GM12878 (cell line): ENCODE data around the gene NOL7. TPM values are rescaled to one million over a fixed set of nuclear protein-coding genes. Genes with fewer than 3 reads are reported as not detected.

Source experiments
- ATAC-seq: fragments of 200-7000 bp; cut with Tn5 transposase; 3 replicates; pipeline ENCODE4 v1.9.1; 2020; ENCODE audit warnings: mild to moderate bottlenecking, moderate library complexity
- BruUV-seq: library from RNA; stranded (reverse); fragments of 400-500 nt; replicated peaks from 2 replicates; lab custom pipeline; 2021; lab: Mats Ljungman, UMichigan
- CTCF ChIA-PET: fragments of 300-600 bp; sonication (Branson Sonifier 250); formaldehyde crosslinking; extraction: SDS; loops from one replicate; lab custom pipeline; 2021; ENCODE audit warnings: inconsistent platforms; lab: Yijun Ruan, JAX
- POLR2A ChIA-PET: fragments of 350-600 bp; formaldehyde crosslinking; extraction: SDS; loops from one replicate; lab custom pipeline; 2021; ENCODE audit warnings: inconsistent platforms; lab: Charles Lee
- RAD21 ChIA-PET: fragments of 300-600 bp; sonication (Branson Sonifier 250); formaldehyde crosslinking; loops from one replicate; lab custom pipeline; 2023; ENCODE audit warnings: antibody characterized with exemption; ENCODE audit not compliant: unreplicated experiment; lab: Charles Lee
- SMC1A ChIA-PET: fragments of 300-600 bp; sonication (Branson Sonifier 250); formaldehyde crosslinking; loops from one replicate; lab custom pipeline; 2023; ENCODE audit not compliant: unreplicated experiment, uncharacterized antibody; lab: Charles Lee
- DNase-seq: peaks from one replicate; pipeline ENCODE4 v3.0.0-alpha.2; 2011; ENCODE audit warnings: low read depth, low spot score
- FAIRE-seq: peaks from 3 replicates; lab custom pipeline; 2011; peaks lifted over from hg19 to GRCh38; lab: Jason Lieb, UNC
- H2AFZ ChIP-seq: 2 replicates; pipeline ENCODE4 v1.6.0; 2011; ENCODE audit warnings: low read depth, low read length, control low read depth; ENCODE audit not compliant: control insufficient read depth
- H3K27ac ChIP-seq: 2 replicates; pipeline ENCODE4 v1.5.1; 2011; ENCODE audit warnings: control low read depth; ENCODE audit not compliant: control insufficient read depth, insufficient read depth
- H3K27me3 ChIP-seq, 2 experiments: replicated peaks in 1 of 2; 2 replicates each; pipeline versions ENCODE4 v1.6.0 to v1.6.1; 2011; ENCODE audit warnings: low read length in 1 of 2; ENCODE audit not compliant: control insufficient read depth in 2 of 2, insufficient read depth in 2 of 2
- H3K36me3 ChIP-seq, 2 experiments: 2 replicates each; pipeline ENCODE4 v1.5.1; 2011; ENCODE audit warnings: low read length in 1 of 2; ENCODE audit not compliant: control insufficient read depth in 2 of 2, insufficient read depth in 2 of 2
- H3K4me1 ChIP-seq: 2 replicates; pipeline ENCODE4 v1.6.1; 2011; ENCODE audit warnings: mild to moderate bottlenecking, low read length, moderate library complexity, mixed read lengths; ENCODE audit not compliant: control insufficient read depth, insufficient read depth
- H3K4me2 ChIP-seq: 2 replicates; pipeline ENCODE4 v1.6.0; 2011; ENCODE audit warnings: control low read depth; ENCODE audit not compliant: control insufficient read depth, insufficient read depth
- H3K4me3 ChIP-seq: fragments of 200-600 bp; sonication (generic); 2 replicates; pipeline ENCODE4 v1.5.1; 2016
- H3K79me2 ChIP-seq: 2 replicates; pipeline ENCODE4 v1.6.0; 2011; ENCODE audit warnings: low read length; ENCODE audit not compliant: control insufficient read depth, insufficient read depth
- H3K9ac ChIP-seq: 2 replicates; pipeline ENCODE4 v1.8.0; 2011; ENCODE audit warnings: low read length, control low read depth, mixed read lengths; ENCODE audit not compliant: control insufficient read depth, insufficient read depth
- H3K9me3 ChIP-seq: replicated peaks from 3 replicates; pipeline ENCODE4 v1.5.1; 2011; ENCODE audit warnings: mild to moderate bottlenecking, low read length; ENCODE audit not compliant: control insufficient read depth, insufficient read depth
- H4K20me1 ChIP-seq: 2 replicates; pipeline ENCODE4 v1.6.0; 2011; ENCODE audit not compliant: control insufficient read depth, insufficient read depth
- BCLAF1 ChIP-seq: fragments of 450-650 bp; IDR thresholded peaks from 2 replicates; pipeline ENCODE4 v1.6.1; 2017; ENCODE audit warnings: antibody characterized with exemption, mild to moderate bottlenecking, moderate library complexity
- CBFB ChIP-seq: IDR thresholded peaks from 2 replicates; pipeline ENCODE4 v1.6.1; 2016; ENCODE audit warnings: antibody characterized with exemption, low read depth
- CEBPB ChIP-seq, 2 experiments: fragments of 150-350 bp in 1 of 2; IDR thresholded peaks; 2 replicates each; pipeline ENCODE4 v1.6.1; 2012 to 2014; ENCODE audit warnings: low read depth in 2 of 2, low read length in 2 of 2, borderline replicate concordance in 1 of 2, inconsistent platforms in 1 of 2
- CEBPZ ChIP-seq: fragments of 150-350 bp; IDR thresholded peaks from 2 replicates; pipeline ENCODE4 v1.6.1; 2016; ENCODE audit warnings: low read depth, low read length
- PAX8 ChIP-seq: fragments of 450-650 bp; IDR thresholded peaks from 2 replicates; pipeline ENCODE4 v1.6.1; 2017; ENCODE audit warnings: mild to moderate bottlenecking, moderate library complexity
- POLR2AphosphoS5 ChIP-seq: IDR thresholded peaks from 2 replicates; pipeline ENCODE4 v1.6.1; 2011; ENCODE audit warnings: mild to moderate bottlenecking, low read length, inconsistent platforms
- RB1 ChIP-seq: fragments of 450-650 bp; formaldehyde crosslinking; IDR thresholded peaks from 2 replicates; pipeline ENCODE4 v1.6.1; 2017; ENCODE audit warnings: mild to moderate bottlenecking, borderline replicate concordance
- SREBF2 ChIP-seq: IDR thresholded peaks from 2 replicates; pipeline ENCODE4 v1.6.1; 2012; ENCODE audit warnings: mild to moderate bottlenecking, low read length
- SRF ChIP-seq, 2 experiments: IDR thresholded peaks; 2 replicates each; pipeline ENCODE4 v1.6.1; 2011; ENCODE audit warnings: low read depth in 2 of 2, low read length in 2 of 2, mild to moderate bottlenecking in 1 of 2, moderate library complexity in 1 of 2
- TCF3 ChIP-seq: IDR thresholded peaks from 2 replicates; pipeline ENCODE4 v1.6.1; 2012; ENCODE audit warnings: low read depth, mild to moderate bottlenecking, low read length, borderline replicate concordance; ENCODE audit not compliant: insufficient read depth
- ZNF687 ChIP-seq: fragments of 450-650 bp; IDR thresholded peaks from 2 replicates; pipeline ENCODE4 v1.6.1; 2017; ENCODE audit warnings: mild to moderate bottlenecking, moderate library complexity
- WGBS: methylation state at CpG from one replicate; pipeline ENCODE4 v1.1.6; 2016; ENCODE audit warnings: low lambda C conversion rate; ENCODE audit not compliant: insufficient replicate concordance, insufficient coverage; ENCODE audit errors: missing lambda C conversion rate; 5-methylcytosine and 5-hydroxymethylcytosine counted together
- in situ Hi-C: fragments of 300-500 bp; cut with MboI; formaldehyde crosslinking; loops from 9 replicates; pipeline ENCODE4 v1.14.3; 2018; ENCODE audit warnings: mixed read lengths
- intact Hi-C: fragments of 100-400 bp; cut with micrococcal nuclease; formaldehyde crosslinking; loops from one replicate; pipeline ENCODE4 v1.14.2; 2022; ENCODE audit not compliant: unreplicated experiment
- polyA plus RNA-seq, 11 experiments: library from polyadenylated mRNA; depleted of rRNA in 4 of 11; unstranded in 6 of 11; stranded (reverse) in 5 of 11; fragments of >200 nt; fragmentation: Nextera tagmentation in 4 of 11; fragmentation: Illumina TruSeq in 1 of 11; extraction: Ambion mirVana in 4 of 11; extraction: Trizol in 1 of 11; gene quantifications; 1 replicate in 1 of 11; 2 replicates in 10 of 11; pipeline versions ENCODE4 v1.2.1 to v1.2.3, GENCODE V29; 2011 to 2016; ENCODE audit warnings: inconsistent platforms in 2 of 11, missing spikeins in 2 of 11, low read depth in 1 of 11
- total RNA-seq, 4 experiments: library from RNA; depleted of rRNA in 3 of 4; stranded (reverse); fragments of >200 nt in 3 of 4; fragmentation: Illumina TruSeq in 1 of 4; extraction: Trizol in 1 of 4; gene quantifications; 2 replicates each; pipeline versions ENCODE4 v1.2.1 to v1.2.3, GENCODE V29; 2013 to 2021

The NOL7 gene
- total and polyA plus RNA-seq, 10 of the 15 experiments (the other 5 are each of a cell fraction or from before 2014, with no cell fraction given) = 12.2 to 222 (median 86.2) TPM

GRCh38 chr6:13589801-13590200 lies 25.3 kb upstream of the NOL7 start:
- ChIA-PET SMC1A (no interaction called here), POLR2A (no interaction called here), CTCF (no interaction called here), RAD21 (no interaction called here)
- H3K9me3 ChIP-seq = no peaks in the 10 kb centered on the region
- in situ Hi-C loops = no loop called here
- H2AFZ ChIP-seq = no peak overlapping the region
- H4K20me1 ChIP-seq = no peaks in the 10 kb centered on the region
- H3K4me2 ChIP-seq = no peak overlapping the region
- no peaks in the 10 kb centered on the region for H3K79me2 ChIP-seq
- peaks cover 0 to 10% of the 10 kb centered on the region in 2 experiments; a peak in 2 of 4 replicates for H3K36me3 ChIP-seq
- no peak for ATAC-seq
- WGBS = 88% methylated on average over 9 of the region's 9 CpGs
- BruUV-seq = no TSS peak
- no peaks in the 10 kb centered on the region for H3K27me3 ChIP-seq
- no peak overlapping the region for H3K4me3 ChIP-seq
- no peak overlapping the region for H3K9ac ChIP-seq
- no peaks in the 10 kb centered on the region for H3K4me1 ChIP-seq
- intact Hi-C loops = no loop called here
- TF ChIP-seq ZNF687 (no peak), TCF3 (no peak), CEBPB (IDR thresholded peaks at IDR 0.05; ENCODE audit: borderline replicate concordance in 1 of 2, low read depth in 2 of 2, low read length in 2 of 2) (no peak), CBFB (no peak), PAX8 (no peak), RB1 (no peak), SRF (IDR thresholded peaks at IDR 0.05; ENCODE audit: low read depth in 2 of 2, low read length in 2 of 2) (no peak), BCLAF1 (no peak), CEBPZ (no peak), SREBF2 (no peak), POLR2AphosphoS5 (no peak)
- no peak for DNase-seq
- H3K27ac ChIP-seq = no peak overlapping the region
- FAIRE-seq = no peak
